22Rv1 (cell line): ENCODE data around the gene ZFYVE28.

ENCODE experiments used
- H3K27ac ChIP-seq: fragments of 450-650 bp; 2 replicates; pipeline ENCODE4 v1.5.1; 2017
- CTCF ChIP-seq: fragments of 450-650 bp; IDR thresholded peaks from 2 replicates; pipeline ENCODE4 v1.5.1; 2017; ENCODE audit warnings: mild to moderate bottlenecking
- ZFX ChIP-seq: fragments of 450-650 bp; IDR thresholded peaks from 2 replicates; pipeline ENCODE4 v1.6.1; 2017; ENCODE audit warnings: antibody characterized with exemption, borderline replicate concordance

The ZFYVE28 gene

GRCh38 chr4:2304877-2305561 is 113.4 kb downstream of the ZFYVE28 start:
- no peak overlapping the region for H3K27ac ChIP-seq
- TF ChIP-seq ZFX (no peak), CTCF (no peak)

GRCh38 chr4:2304321-2304876 is 114.0 kb downstream of the ZFYVE28 start:
- no peak overlapping the region for H3K27ac ChIP-seq
- TF ChIP-seq CTCF = no peak
- no peak for TF ChIP-seq ZFX

GRCh38 chr4:2303686-2304320 is 114.6 kb downstream of the ZFYVE28 start:
- no peak overlapping the region for H3K27ac ChIP-seq
- no peak for TF ChIP-seq ZFX
- no peak for TF ChIP-seq CTCF

GRCh38 chr4:2303121-2303685 is 115.2 kb downstream of the ZFYVE28 start:
- TF ChIP-seq ZFX (no peak), CTCF (no peak)
- no peak overlapping the region for H3K27ac ChIP-seq

GRCh38 chr4:2302387-2303119 is 115.9 kb downstream of the ZFYVE28 start:
- H3K27ac ChIP-seq = no peak overlapping the region
- TF ChIP-seq CTCF = no peak
- TF ChIP-seq ZFX = no peak

- TF ChIP-seq CTCF = no peak
- TF ChIP-seq ZFX = no peak
- no peak overlapping the region for H3K27ac ChIP-seq
Observed at GRCh38 chr4:2301806-2302205, 116.6 kb downstream of the ZFYVE28 start.
